AML-193 (cell line): ENCODE results near the gene TCF12.

Experiments
- DNase-seq, 2 experiments: peaks; one replicate each; lab custom pipeline; 2025; lab: John Stamatoyannopoulos, UW

The TCF12 gene

GRCh38 chr15:57048930-57049549 is 130.6 kb downstream of the TCF12 start:
- DNase-seq: no peak

- DNase-seq: no peak
These were observed 135.0 kb downstream of the TCF12 start for GRCh38 chr15:57053470-57053869.

GRCh38 chr15:57054204-57054750 is 135.8 kb downstream of the TCF12 start:
- no peak for DNase-seq

GRCh38 chr15:57056357-57056756 is 137.9 kb downstream of the TCF12 start:
- DNase-seq: no peak

GRCh38 chr15:57057134-57057930 is 138.9 kb downstream of the TCF12 start:
- no peak for DNase-seq

GRCh38 chr15:57059026-57059660 is 140.7 kb downstream of the TCF12 start:
- no peak for DNase-seq

- DNase-seq: no peak
These were observed 142.4 kb downstream of the TCF12 start for GRCh38 chr15:57060799-57061198.

GRCh38 chr15:57061281-57061680 is 142.8 kb downstream of the TCF12 start:
- DNase-seq: no peak

- no peak for DNase-seq
These were observed 143.3 kb downstream of the TCF12 start for GRCh38 chr15:57061696-57062095.

GRCh38 chr15:57064033-57064432 is 145.6 kb downstream of the TCF12 start:
- no peak for DNase-seq

GRCh38 chr15:57069423-57069822 is 151.0 kb downstream of the TCF12 start:
- no peak for DNase-seq

- DNase-seq: no peak
These were observed 152.2 kb downstream of the TCF12 start for GRCh38 chr15:57070674-57071073.

- peak; percentile 39 to 46 for DNase-seq
These were observed 161.0 kb downstream of the TCF12 start for GRCh38 chr15:57079446-57079845.

GRCh38 chr15:57079931-57080620 is 161.6 kb downstream of the TCF12 start:
- DNase-seq: peak; percentile 37 to 62

- DNase-seq: no peak
These were observed 163.7 kb downstream of the TCF12 start for GRCh38 chr15:57082054-57082728.

- no peak for DNase-seq
These were observed 165.7 kb downstream of the TCF12 start for GRCh38 chr15:57084192-57084591.

- DNase-seq: no peak
These were observed 166.8 kb downstream of the TCF12 start for GRCh38 chr15:57085267-57085666.

GRCh38 chr15:57086857-57087427 is 168.5 kb downstream of the TCF12 start:
- no peak for DNase-seq

- DNase-seq: no peak
These were observed 171.5 kb downstream of the TCF12 start for GRCh38 chr15:57089815-57090495.

GRCh38 chr15:57090496-57090859 is 172.0 kb downstream of the TCF12 start:
- DNase-seq: no peak

GRCh38 chr15:57091636-57092035 is 173.2 kb downstream of the TCF12 start:
- no peak for DNase-seq
